Aorta (tissue), 5 donors: ENCODE results near the gene GTPBP3. TPM values are rescaled to one million over a fixed set of nuclear protein-coding genes. Genes with fewer than 3 reads are reported as not detected.
"Not testable (repeated sequence)": the region's sequence is repeated elsewhere in the genome, so short reads cannot be mapped to it uniquely, and the experiment has no call there.

Source experiments
- ATAC-seq: fragments of 200-7000 bp; cut with Tn5 transposase; one replicate; pipeline ENCODE4 v1.9.1; 2022; ENCODE audit warnings: moderate library complexity; ENCODE audit not compliant: low FRiP score
- DNase-seq, 2 donors: peaks; one replicate each; pipeline ENCODE4 v3.0.0-alpha.2; 2020
- H3K27ac ChIP-seq, 2 donors: one replicate each; pipeline ENCODE4 v1.5.1; 2013; ENCODE audit warnings: low read length in 2 of 2, mild to moderate bottlenecking in 2 of 2, moderate library complexity in 2 of 2, control low read depth in 1 of 2, inconsistent platforms in 1 of 2, low read depth in 1 of 2
- H3K27me3 ChIP-seq, 2 donors: one replicate each; pipeline ENCODE4 v1.6.1; 2013; ENCODE audit warnings: control low read depth in 1 of 2, low read length in 1 of 2, mild to moderate bottlenecking in 1 of 2, moderate library complexity in 1 of 2; ENCODE audit not compliant: insufficient read depth in 2 of 2, control insufficient read depth in 1 of 2
- H3K36me3 ChIP-seq, 2 donors: one replicate each; pipeline ENCODE4 v1.6.1; 2013; ENCODE audit warnings: control low read depth in 1 of 2, low read length in 1 of 2, mild to moderate bottlenecking in 1 of 2; ENCODE audit not compliant: insufficient read depth in 2 of 2, control insufficient read depth in 1 of 2
- H3K4me1 ChIP-seq, 2 donors: one replicate each; pipeline ENCODE4 v1.6.1; 2013; ENCODE audit warnings: low read length in 2 of 2, control low read depth in 1 of 2, mild to moderate bottlenecking in 1 of 2, moderate library complexity in 1 of 2; ENCODE audit not compliant: insufficient read depth in 2 of 2, control insufficient read depth in 1 of 2
- H3K4me3 ChIP-seq, 2 donors: one replicate each; pipeline ENCODE4 v1.5.1; 2013; ENCODE audit warnings: low read length in 2 of 2, control low read depth in 1 of 2, mild to moderate bottlenecking in 1 of 2
- H3K9me3 ChIP-seq: one replicate; pipeline ENCODE4 v1.6.1; 2013; ENCODE audit warnings: mild to moderate bottlenecking, low read length; ENCODE audit not compliant: control insufficient read depth
- WGBS, 2 donors: extraction: QIAGEN DNeasy Blood & Tissue Kit; methylation state at CpG; one replicate each; pipeline ENCODE4 v1.1.7; 2013; 5-methylcytosine and 5-hydroxymethylcytosine counted together
- intact Hi-C, 2 donors: fragments of 100-400 bp; cut with DNase I; formaldehyde crosslinking; loops; one replicate each; pipeline versions ENCODE4 v1.14.2 to v1.15.0; 2022
- polyA plus RNA-seq, 2 donors: library from polyadenylated mRNA; stranded (reverse); fragments of 200-250 nt; gene quantifications; one replicate each; pipeline ENCODE4 v1.2.3, GENCODE V29; 2013
- total RNA-seq, 2 donors: library from RNA; stranded (reverse); fragmentation: NEBNext Ultra II Directional; extraction: Animal tissue kit (Norgen Biotek cat#: 25700); gene quantifications; one replicate each; pipeline ENCODE4 v1.2.1, GENCODE V29; 2021
- donor health status: healthy with polysubstance abuse.
- donor health status: Bipolar disorder and iron deficiency.
- donor health status: DM: no; HTN: no; CAD: no.
- donor health status: DM: no; HTN: no; CAD: no.
- donor health status: DM: yes; HTN: yes; CAD: no.

GTPBP3 gene
- total and polyA plus RNA-seq, 4 donors = 3.4 to 32.2 (median 22.2) TPM

GRCh38 chr19:17359905-17360800, 22.8 kb downstream of the GTPBP3 start:
- intact Hi-C loops = no loop called here

GRCh38 chr19:17363852-17364605, 26.7 kb downstream of the GTPBP3 start:
- intact Hi-C loops, H3K9me3 ChIP-seq, H3K27me3 ChIP-seq, H3K36me3 ChIP-seq, ATAC-seq, H3K27ac ChIP-seq, DNase-seq, H3K4me3 ChIP-seq, H3K4me1 ChIP-seq: not testable (repeated sequence)
- 86 to 90% methylated on average over 20 of the region's 20 CpGs for WGBS, 2 donors

More at GRCh38 chr19:17359905-17360800, 22.8 kb downstream of the GTPBP3 start:
- ATAC-seq (no peak), DNase-seq (no peak)
- H3K27ac ChIP-seq = no peak overlapping the region
- H3K27me3 ChIP-seq = no peaks in the 10 kb centered on the region
- H3K36me3 ChIP-seq = no peaks in the 10 kb centered on the region
- WGBS, 2 donors = 81 to 83% methylated on average over 6 of the region's 6 CpGs
- no peaks in the 10 kb centered on the region for H3K9me3 ChIP-seq
- H3K4me3 ChIP-seq = no peak overlapping the region
- no peaks in the 10 kb centered on the region for H3K4me1 ChIP-seq

- no peak overlapping the region for H3K27ac ChIP-seq
- H3K27me3 ChIP-seq = no peaks in the 10 kb centered on the region
- intact Hi-C loops = no loop called here
- DNase-seq (no peak), ATAC-seq (no peak)
- WGBS, 2 donors = 95 to 97% methylated on average over 22 of the region's 22 CpGs
- H3K9me3 ChIP-seq = no peaks in the 10 kb centered on the region
- H3K4me3 ChIP-seq = no peak overlapping the region
- H3K36me3 ChIP-seq = no peaks in the 10 kb centered on the region
- no peaks in the 10 kb centered on the region for H3K4me1 ChIP-seq
Observed at GRCh38 chr19:17365361-17365760, 28.0 kb downstream of the GTPBP3 start.

- ATAC-seq = no peak
- Histone ChIP-seq H3K9me3 (no peaks in the 10 kb centered on the region), H3K4me3 (no peak overlapping the region), H3K27ac (no peak overlapping the region), H3K27me3 (no peaks in the 10 kb centered on the region), H3K4me1 (no peaks in the 10 kb centered on the region), H3K36me3 (no peaks in the 10 kb centered on the region)
- intact Hi-C loops = no loop called here
- no peak for DNase-seq
- 15 to 16% methylated on average over 8 of the region's 8 CpGs for WGBS, 2 donors
Observed at GRCh38 chr19:17370026-17370587, 32.8 kb downstream of the GTPBP3 start.

GRCh38 chr19:17376935-17377600, 39.7 kb downstream of the GTPBP3 start, which contains the start of gene PLVAP:
Gene PLVAP, minus strand, starts transcription at chr19:17377342. Its CDS starts 54 bp downstream, at chr19:17377288.
- Histone ChIP-seq H3K4me1 (no peaks in the 10 kb centered on the region), H3K36me3 (no peaks in the 10 kb centered on the region), H3K4me3 (no peak within 1 kb of the TSS), H3K27ac (no peak within 1 kb of the TSS), H3K9me3 (no peaks in the 10 kb centered on the region), H3K27me3 (no peaks in the 10 kb centered on the region)
- ATAC-seq (no peak), DNase-seq (no peak)
- 61 to 63% methylated on average over 38 to 39 of the region's 39 CpGs for WGBS, 2 donors
- intact Hi-C loops = no loop called here

GRCh38 chr19:17378271-17378670, 40.9 kb downstream of the GTPBP3 start:
- no peak for DNase-seq
- WGBS, 2 donors = 82 to 84% methylated on average over 13 of the region's 13 CpGs
- Histone ChIP-seq H3K9me3 (no peaks in the 10 kb centered on the region), H3K4me3 (no peak overlapping the region), H3K4me1 (no peaks in the 10 kb centered on the region), H3K36me3 (no peaks in the 10 kb centered on the region), H3K27me3 (no peaks in the 10 kb centered on the region), H3K27ac (no peak overlapping the region)
- ATAC-seq = no peak
- intact Hi-C loops = no loop called here

GRCh38 chr19:17379221-17379631, 41.9 kb downstream of the GTPBP3 start:
- H3K9me3 ChIP-seq = no peaks in the 10 kb centered on the region
- no peaks in the 10 kb centered on the region for H3K27me3 ChIP-seq
- intact Hi-C loops = no loop called here
- no peaks in the 10 kb centered on the region for H3K4me1 ChIP-seq
- no peaks in the 10 kb centered on the region for H3K36me3 ChIP-seq
- DNase-seq (no peak), ATAC-seq (no peak)
- 52 to 63% methylated on average over 14 of the region's 14 CpGs for WGBS, 2 donors
- no peak overlapping the region for H3K27ac ChIP-seq
- H3K4me3 ChIP-seq = no peak overlapping the region

GRCh38 chr19:17380426-17381138, 43.2 kb downstream of the GTPBP3 start:
- DNase-seq = no peak
- Histone ChIP-seq H3K9me3 (no peaks in the 10 kb centered on the region), H3K27ac (no peak overlapping the region), H3K36me3 (no peaks in the 10 kb centered on the region), H3K4me1 (no peaks in the 10 kb centered on the region), H3K27me3 (no peaks in the 10 kb centered on the region), H3K4me3 (no peak overlapping the region)
- ATAC-seq = no peak
- intact Hi-C loops = loop anchor here in 1 of 2 donors (10.0 kb wide), 1 partner anchor 306 kb away; the partner anchor contains the start of genes HAUS8 and MYO9B
- 59 to 63% methylated on average over 5 of the region's 5 CpGs for WGBS, 2 donors
